LHCN-M2 (cell line): Measurements from ENCODE around the gene NEK4. TPM values are rescaled to one million over a fixed set of nuclear protein-coding genes. Genes with fewer than 3 reads are reported as not detected.
"Not testable (repeated sequence)": the region's sequence is repeated elsewhere in the genome, so short reads cannot be mapped to it uniquely, and the experiment has no call there.

Experiments used
- DNase-seq: peaks from one replicate; pipeline ENCODE4 v3.0.0-alpha.2; 2012; ENCODE audit warnings: low read depth
- total RNA-seq: library from RNA; depleted of rRNA; stranded (reverse); fragments of >200 nt; gene quantifications from 2 replicates; pipeline ENCODE4 v1.2.3, GENCODE V29; 2014

Gene NEK4
- total RNA-seq, 1 experiment from 2014 or later: 20.4 TPM

GRCh38 chr3:52703341-52703740 lies 67.4 kb downstream of the NEK4 start:
- no peak for DNase-seq

DNA sequence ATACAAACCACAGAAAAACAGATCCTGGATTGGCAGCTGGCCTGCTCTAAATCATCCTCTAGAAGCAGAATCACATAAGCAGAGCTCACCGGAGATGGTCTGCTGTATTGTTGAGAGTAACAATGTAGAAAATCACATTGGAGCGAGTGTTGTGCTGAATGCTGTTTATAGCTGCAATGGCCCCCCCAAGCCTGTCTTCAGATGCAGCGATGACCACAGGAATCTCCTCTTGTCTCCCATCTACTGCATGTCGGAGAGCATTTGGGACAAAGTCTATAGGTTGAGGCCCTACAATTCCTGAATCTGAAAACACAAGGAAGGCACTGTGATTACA lies 73.1 kb downstream of the NEK4 start:
- no peak for DNase-seq

GRCh38 chr3:52696830-52697631 lies 73.7 kb downstream of the NEK4 start:
- DNase-seq: peak; percentile 64

- no peak for DNase-seq
These were observed 74.7 kb downstream of the NEK4 start for GRCh38 chr3:52695798-52696671.

- DNase-seq: no peak
These were observed 76.1 kb downstream of the NEK4 start for GRCh38 chr3:52694528-52695189.

DNA sequence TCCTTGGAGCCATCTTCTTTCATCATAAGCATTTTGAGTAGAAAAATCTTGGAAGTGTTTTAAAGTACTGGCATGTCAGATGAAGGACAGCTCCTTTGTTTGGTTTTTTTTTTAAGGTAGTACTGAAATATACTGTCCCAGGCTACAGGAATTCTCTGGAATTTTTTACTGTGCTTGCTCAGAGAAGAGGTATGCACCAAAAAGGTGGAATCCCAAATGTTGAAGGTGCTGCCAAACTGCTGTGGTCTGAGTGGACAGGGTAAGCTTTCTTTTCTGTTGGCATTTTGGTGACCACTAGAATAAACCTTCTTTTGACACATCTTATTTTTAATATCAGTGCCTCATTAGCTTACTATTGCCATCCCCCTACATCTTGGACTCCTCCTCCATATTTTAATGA lies 77.7 kb downstream of the NEK4 start:
- no peak for DNase-seq

DNA sequence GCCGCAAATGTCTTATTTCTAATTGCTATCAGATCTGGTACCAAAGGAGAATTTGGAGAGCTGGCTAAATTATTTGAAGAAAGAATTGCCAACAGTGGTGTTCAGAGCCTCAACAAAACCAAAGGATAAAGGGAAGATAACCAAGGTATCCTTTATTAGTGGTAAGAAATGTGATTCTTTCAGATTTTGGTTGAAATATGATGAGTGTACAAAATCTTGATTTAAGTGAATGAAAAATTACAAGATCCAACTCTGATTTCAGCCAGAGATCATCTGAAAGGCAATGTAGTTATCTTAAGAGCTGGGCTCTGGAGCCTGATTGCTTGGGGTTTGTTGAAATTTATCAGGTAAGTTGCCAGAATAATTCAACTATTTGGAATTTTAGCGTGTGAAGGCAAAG lies 80.2 kb downstream of the NEK4 start:
- no peak for DNase-seq

DNA sequence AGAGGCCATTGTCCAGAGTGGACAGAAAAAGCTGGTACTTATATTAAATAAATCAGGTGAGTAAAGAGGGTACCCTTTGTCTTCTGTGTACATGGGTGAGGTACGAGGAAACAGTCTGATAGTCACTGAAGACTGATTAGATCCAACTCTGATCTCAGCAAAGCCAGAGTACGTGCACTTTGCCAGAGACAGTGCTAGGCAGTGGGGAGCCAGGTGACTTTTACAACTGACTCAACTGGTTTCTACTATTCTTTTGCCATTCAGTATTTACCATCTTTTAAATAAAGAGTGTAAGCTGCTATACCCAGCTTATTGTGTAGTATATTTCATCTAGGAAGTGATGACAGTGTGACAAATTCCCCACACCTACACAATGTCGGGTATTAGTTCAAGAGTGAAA lies 81.6 kb downstream of the NEK4 start:
- DNase-seq: no peak

- no peak for DNase-seq
These were observed 82.5 kb downstream of the NEK4 start for GRCh38 chr3:52688266-52688665.

GRCh38 chr3:52685709-52686691 lies 84.7 kb downstream of the NEK4 start, which contains the start of the genes GNL3 and PBRM1:
Gene GNL3 (plus strand): TSS chr3:52686032. CDS start chr3:52686093, 61 bp downstream.
Gene PBRM1 (minus strand): TSS chr3:52685913.
- DNase-seq: peak; percentile 94

GRCh38 chr3:52685285-52685708 lies 85.4 kb downstream of the NEK4 start:
- peak; percentile 66 for DNase-seq

DNA sequence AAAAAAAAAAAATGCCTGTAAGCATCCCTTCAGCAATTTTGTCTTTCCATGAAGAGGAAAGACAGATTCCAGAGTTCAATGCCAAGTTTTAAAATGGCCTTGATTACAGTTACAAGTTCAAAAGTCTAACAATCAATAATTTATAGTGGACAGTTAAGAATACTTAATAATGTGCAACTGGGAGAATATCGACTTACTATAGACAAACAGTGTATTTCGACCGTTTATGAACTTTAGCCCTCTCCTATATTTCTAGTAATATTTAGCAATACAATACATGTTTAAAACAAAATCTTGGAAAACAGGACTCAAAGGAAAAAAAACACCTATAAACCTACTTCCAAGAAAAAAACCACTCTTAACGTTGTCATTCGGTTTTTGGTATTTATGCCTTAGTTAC lies 86.6 kb downstream of the NEK4 start:
- no peak for DNase-seq

DNA sequence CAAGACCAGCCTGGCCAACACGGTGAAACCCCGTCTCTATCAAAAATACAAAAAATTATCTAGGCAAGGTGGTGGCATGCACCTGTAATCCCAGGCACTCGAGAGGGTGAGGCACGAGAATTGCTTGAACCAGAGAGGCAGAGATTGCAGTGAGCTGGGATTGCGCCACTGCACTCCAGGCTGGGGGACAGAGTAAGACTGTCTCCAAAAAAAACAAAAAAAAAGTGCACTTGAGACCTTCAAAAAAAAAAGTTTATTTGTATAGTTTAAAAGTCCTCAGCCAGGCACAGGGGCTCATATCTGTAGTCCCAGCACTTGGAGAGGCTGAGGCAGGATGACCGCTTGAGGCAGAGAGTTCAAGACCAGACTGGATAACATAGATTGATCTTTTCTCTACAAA lies 87.1 kb downstream of the NEK4 start:
- no peak for DNase-seq

- DNase-seq: peak; percentile 83
These were observed 88.7 kb downstream of the NEK4 start for GRCh38 chr3:52682016-52682415.

GRCh38 chr3:52681596-52681995 lies 89.1 kb downstream of the NEK4 start:
- no peak for DNase-seq

GRCh38 chr3:52679811-52680210 lies 90.9 kb downstream of the NEK4 start:
- DNase-seq: no peak

GRCh38 chr3:52679199-52679538 lies 91.6 kb downstream of the NEK4 start:
- no peak for DNase-seq

GRCh38 chr3:52678265-52679198 lies 92.2 kb downstream of the NEK4 start:
- no peak for DNase-seq

DNA sequence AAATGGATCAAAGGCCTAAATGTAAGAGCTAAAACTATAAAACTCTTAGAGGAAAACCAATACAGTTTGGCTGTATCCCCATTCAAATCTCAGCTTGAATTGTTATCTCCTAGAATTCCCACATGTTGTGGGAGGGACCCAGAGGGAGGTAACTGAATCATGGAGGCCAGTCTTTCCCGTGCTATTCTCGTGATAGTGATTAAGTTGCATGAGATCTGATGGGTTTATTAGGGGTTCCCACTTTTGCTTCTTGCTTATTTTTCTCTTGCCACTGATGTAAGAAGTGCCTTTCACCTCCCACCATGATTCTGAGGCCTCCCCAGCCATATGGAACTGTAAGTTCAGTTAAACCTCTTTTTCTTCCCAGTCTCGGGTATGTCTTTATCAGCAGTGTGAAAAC lies 94.5 kb downstream of the NEK4 start:
- DNase-seq: not testable (repeated sequence)

GRCh38 chr3:52671676-52672075 lies 99.1 kb downstream of the NEK4 start:
- no peak for DNase-seq
